ENCODE results near the gene GEMIN7.

DNA sequence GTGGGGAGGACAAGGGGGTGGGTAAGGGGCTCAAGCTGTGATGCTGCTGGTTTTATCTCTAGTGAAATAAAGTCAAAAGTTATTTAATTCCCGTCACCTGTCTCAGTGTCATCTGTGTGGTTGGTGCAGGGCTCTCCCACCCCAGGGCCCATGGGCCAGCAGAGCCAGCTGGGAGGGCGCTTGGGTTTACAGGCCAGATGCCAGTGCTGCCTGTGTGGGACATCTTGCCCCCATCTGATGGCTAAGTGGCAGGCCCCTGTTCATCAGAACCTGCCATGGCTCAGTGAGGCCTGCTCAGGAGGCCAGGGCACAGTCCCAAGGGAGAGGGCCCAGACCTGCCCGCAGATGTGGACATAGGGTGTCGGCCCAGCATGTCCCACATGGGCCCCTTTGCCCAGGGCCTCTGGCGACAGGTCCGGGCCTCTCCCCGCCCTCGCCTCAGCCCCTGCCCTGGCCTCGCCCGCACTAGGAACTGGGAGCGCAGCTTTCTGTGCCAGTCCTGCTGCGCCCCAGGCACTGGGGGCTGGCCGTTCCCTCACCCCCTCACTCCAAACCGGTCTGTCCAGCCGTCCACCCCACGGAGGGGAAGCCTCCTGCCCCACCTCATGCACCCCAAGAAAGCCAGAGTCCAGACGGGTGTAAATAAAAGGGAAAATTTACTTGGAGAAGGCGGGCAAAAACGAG lies 8.1 kb upstream of the GEMIN7 start:
- TF ChIP-seq CTCF (IDR thresholded peaks at IDR 0.05) (no peak), EZH2phosphoT487 (IDR thresholded peaks at IDR 0.05) (no peak), EZH2 (IDR thresholded peaks at IDR 0.05) (no peak)

Data from neural progenitor cell (in vitro differentiated cells).